HepG2 (cell line): ENCODE data around the gene SYDE1. TPM values are rescaled to one million over a fixed set of nuclear protein-coding genes. Genes with fewer than 3 reads are reported as not detected.

Experiments
- ATRX ChIP-seq: sonication (generic); formaldehyde crosslinking; IDR thresholded peaks from 2 replicates; pipeline ENCODE4 v1.4.0; 2020; ENCODE audit warnings: missing genetic modification reagents, borderline replicate concordance
- DZIP1 ChIP-seq: sonication (generic); formaldehyde crosslinking; IDR thresholded peaks from 2 replicates; pipeline ENCODE4 v1.5.0; 2020; ENCODE audit warnings: mild to moderate bottlenecking, missing genetic modification reagents
- ELF4 ChIP-seq: sonication (generic); formaldehyde crosslinking; IDR thresholded peaks from 2 replicates; pipeline ENCODE4 v1.5.0; 2020; ENCODE audit warnings: missing genetic modification reagents, mild to moderate bottlenecking, moderate library complexity, borderline replicate concordance
- FOXA1 ChIP-seq, 2 experiments: fragments of 450-650 bp in 1 of 2; sonication (generic) in 1 of 2; formaldehyde crosslinking in 1 of 2; IDR thresholded peaks; 2 replicates each; pipeline versions ENCODE4 v1.4.0 to v1.6.1; 2016 to 2020; ENCODE audit warnings: missing genetic modification reagents in 1 of 2
- FUBP1 ChIP-seq: sonication (generic); formaldehyde crosslinking; IDR thresholded peaks from 2 replicates; pipeline ENCODE4 v1.5.1; 2020; ENCODE audit warnings: missing genetic modification reagents, mild to moderate bottlenecking, borderline replicate concordance
- HCFC1 ChIP-seq: fragments of 150-350 bp; IDR thresholded peaks from 2 replicates; pipeline ENCODE4 v1.6.1; 2014; ENCODE audit warnings: low read depth, low read length
- IRF2 ChIP-seq: IDR thresholded peaks from 2 replicates; pipeline ENCODE4 v1.6.1; 2018; ENCODE audit warnings: missing genetic modification reagents, missing compliant biosample characterization
- IRF9 ChIP-seq: sonication (generic); formaldehyde crosslinking; IDR thresholded peaks from 2 replicates; pipeline ENCODE4 v1.8.0; 2022; ENCODE audit warnings: missing genetic modification reagents, mild to moderate bottlenecking, borderline replicate concordance
- KAT8 ChIP-seq: IDR thresholded peaks from 2 replicates; pipeline ENCODE4 v1.6.1; 2016; ENCODE audit warnings: missing genetic modification reagents, missing compliant biosample characterization
- MIER3 ChIP-seq: IDR thresholded peaks from 2 replicates; pipeline ENCODE4 v1.6.1; 2016; ENCODE audit warnings: missing compliant biosample characterization, borderline replicate concordance
- NFKBIZ ChIP-seq: IDR thresholded peaks from 2 replicates; pipeline ENCODE4 v1.6.1; 2018; ENCODE audit warnings: missing genetic modification reagents, missing compliant biosample characterization
- NFYB ChIP-seq: sonication (generic); formaldehyde crosslinking; IDR thresholded peaks from 2 replicates; pipeline ENCODE4 v1.4.0; 2020; ENCODE audit warnings: missing genetic modification reagents
- NRL ChIP-seq: sonication (generic); formaldehyde crosslinking; IDR thresholded peaks from 2 replicates; pipeline ENCODE4 v1.5.0; 2020; ENCODE audit warnings: missing genetic modification reagents, mild to moderate bottlenecking, moderate library complexity, borderline replicate concordance
- TCF12 ChIP-seq, 2 experiments: fragments of 450-650 bp in 1 of 2; sonication (generic) in 1 of 2; formaldehyde crosslinking in 1 of 2; IDR thresholded peaks; 2 replicates each; pipeline versions ENCODE4 v1.6.1 to v1.8.0; 2017 to 2022; ENCODE audit warnings: antibody characterized with exemption in 1 of 2, mild to moderate bottlenecking in 1 of 2, missing genetic modification reagents in 1 of 2, moderate library complexity in 1 of 2
- TFDP1 ChIP-seq: IDR thresholded peaks from 2 replicates; pipeline ENCODE4 v1.6.1; 2016; ENCODE audit warnings: missing compliant biosample characterization, missing genetic modification reagents, borderline replicate concordance
- XRCC5 ChIP-seq: fragments of 200-400 bp; formaldehyde crosslinking; optimal IDR thresholded peaks from 2 replicates; pipeline ENCODE3; 2017; ENCODE audit warnings: mild to moderate bottlenecking, low read length
- ZNF431 ChIP-seq: sonication (generic); formaldehyde crosslinking; IDR thresholded peaks from 2 replicates; pipeline ENCODE4 v1.9.0; 2022; ENCODE audit warnings: missing genetic modification reagents, low read depth, mild to moderate bottlenecking, borderline replicate concordance
- ZNF570 ChIP-seq: sonication (generic); formaldehyde crosslinking; IDR thresholded peaks from 2 replicates; pipeline ENCODE4 v1.4.0; 2020; ENCODE audit warnings: mild to moderate bottlenecking, missing genetic modification reagents, borderline replicate concordance
- ZNF576 ChIP-seq: sonication (generic); formaldehyde crosslinking; IDR thresholded peaks from 2 replicates; pipeline ENCODE4 v1.4.0; 2020; ENCODE audit warnings: mild to moderate bottlenecking, missing genetic modification reagents
- ZNF788 ChIP-seq: sonication (generic); formaldehyde crosslinking; IDR thresholded peaks from 2 replicates; pipeline ENCODE4 v1.5.0; 2020; ENCODE audit warnings: mild to moderate bottlenecking, missing genetic modification reagents, borderline replicate concordance
- polyA plus RNA-seq, 8 experiments: library from polyadenylated mRNA; depleted of rRNA in 3 of 8; stranded (reverse) in 7 of 8; unstranded in 1 of 8; fragments of >200 nt; fragmentation: Illumina TruSeq in 4 of 8; extraction: Trizol in 4 of 8; gene quantifications; 2 replicates each; pipeline versions ENCODE4 v1.2.1 to v1.2.3, GENCODE V29; 2011 to 2016; ENCODE audit warnings: low read depth in 4 of 8, missing spikeins in 1 of 8, mixed read lengths in 1 of 8; ENCODE audit not compliant: insufficient read depth in 1 of 8
- total RNA-seq, 5 experiments: library from RNA; depleted of rRNA; stranded (reverse); fragments of >200 nt; fragmentation: Illumina TruSeq; extraction: Trizol; gene quantifications; 2 replicates each; pipeline ENCODE4 v1.2.3, GENCODE V29; 2016; ENCODE audit warnings: low read depth in 1 of 5

The SYDE1 gene
- total and polyA plus RNA-seq, 2 of the 13 experiments (the other 11 are each of a cell fraction or from before 2014, with no cell fraction given), result 4.3 to 13.6 TPM

- TF ChIP-seq KAT8 (CRISPR knock-in tag) (peak; percentile 71; the same call in 1 of the 2 replicates), ZNF576 (peak; percentile 57; the same call in 1 of the 2 replicates), ZNF788 (CRISPR knock-in tag) (peak; percentile 59; the same call in 1 of the 2 replicates), IRF2 (peak; percentile 72; the same call in 1 of the 2 replicates), DZIP1 (CRISPR knock-in tag) (no peak), FUBP1 (CRISPR knock-in tag) (0 out of 2 replicates have a peak, but pooled peaks have one; percentile 58), HCFC1 (0 out of 2 replicates have a peak, but pooled peaks have one; percentile 7), MIER3 (0 out of 2 replicates have a peak, but pooled peaks have one; percentile 32), FOXA1 (IDR thresholded peaks at IDR 0.05) (no peak), FOXA1 (CRISPR knock-in tag; IDR thresholded peaks at IDR 0.05) (no peak), TCF12 (IDR thresholded peaks at IDR 0.05) (no peak), TCF12 (CRISPR knock-in tag; IDR thresholded peaks at IDR 0.05) (no peak; the same call in 1 of the 2 replicates), NFYB (CRISPR knock-in tag) (peak; percentile 95), ZNF570 (no peak), TFDP1 (CRISPR knock-in tag) (peak; percentile 38; the same call in 1 of the 2 replicates), NRL (peak; percentile 78; the same call in 1 of the 2 replicates), IRF9 (CRISPR knock-in tag) (0 out of 2 replicates have a peak, but pooled peaks have one; percentile 43), NFKBIZ (CRISPR knock-in tag) (no peak), ATRX (CRISPR knock-in tag) (no peak), ELF4 (CRISPR knock-in tag) (no peak), XRCC5 (no peak), ZNF431 (CRISPR knock-in tag) (peak; percentile 60; the same call in 1 of the 2 replicates)
Observed at GRCh38 chr19:15125232-15126067, 18.2 kb downstream of the SYDE1 start (continued).
